ENCODE data around the gene RPL27.
A peak's percentile ranks its signal among the peaks of the same experiment; 100 is the strongest.
"Not testable (repeated sequence)": the region's sequence is repeated elsewhere in the genome, so short reads cannot be mapped to it uniquely, and the experiment has no call there.

The RPL27 gene

DNA sequence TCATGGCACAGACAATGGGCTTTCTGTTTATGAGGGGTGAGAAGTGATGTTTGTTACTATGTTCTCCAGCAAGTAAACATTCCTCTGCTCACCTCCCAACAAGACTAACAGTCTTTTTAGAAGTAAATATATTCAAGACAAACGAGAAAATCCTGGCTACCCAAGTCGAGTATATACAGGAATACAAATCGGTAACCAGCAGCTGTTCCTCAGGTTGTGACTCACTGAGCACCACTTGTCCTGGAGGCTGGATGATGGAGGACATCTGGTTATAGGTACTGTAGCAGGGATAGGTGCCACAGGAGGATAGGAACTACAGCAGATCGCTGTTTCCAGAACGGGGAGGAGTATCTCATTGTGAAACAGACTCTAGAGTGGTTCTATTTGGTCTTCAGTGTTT, 5.3 kb upstream of the RPL27 start:
- no peak for DNase-seq (ENCODE audit: low read depth in 3 of 3)

GRCh38 chr17:42993913-42994312, 4.3 kb upstream of the RPL27 start:
- not testable (repeated sequence) for DNase-seq (ENCODE audit: low read depth in 3 of 3)

DNA sequence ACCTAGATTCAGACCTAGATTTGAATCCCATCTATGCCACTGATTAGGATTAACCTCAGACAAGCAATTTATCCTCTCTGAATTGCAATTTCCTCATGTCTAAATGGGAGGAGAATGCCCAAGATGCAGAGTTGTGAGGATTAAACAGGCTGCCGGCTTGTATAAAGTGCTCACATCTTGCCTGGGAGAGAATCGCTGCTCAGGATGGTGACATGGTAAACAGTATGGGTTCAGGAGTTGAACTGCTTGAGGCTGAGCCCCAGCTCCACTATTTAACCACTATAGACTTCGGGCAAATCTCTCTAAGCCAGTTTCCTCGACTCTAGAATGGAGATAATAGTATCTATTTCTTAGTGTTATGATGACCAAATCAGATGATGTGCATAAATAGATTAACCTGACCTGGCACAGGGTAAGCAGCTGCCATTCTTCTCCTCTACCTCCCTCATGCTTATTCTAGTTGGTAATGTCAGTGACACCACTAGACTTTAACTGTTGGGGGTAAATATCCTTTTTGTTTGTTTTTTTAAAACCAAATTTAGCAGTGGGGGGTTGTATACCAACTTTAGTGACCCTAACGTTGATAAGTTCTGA, 732 bp upstream of the RPL27 start:
- DNase-seq (ENCODE audit: low read depth in 3 of 3): no peak

DNA sequence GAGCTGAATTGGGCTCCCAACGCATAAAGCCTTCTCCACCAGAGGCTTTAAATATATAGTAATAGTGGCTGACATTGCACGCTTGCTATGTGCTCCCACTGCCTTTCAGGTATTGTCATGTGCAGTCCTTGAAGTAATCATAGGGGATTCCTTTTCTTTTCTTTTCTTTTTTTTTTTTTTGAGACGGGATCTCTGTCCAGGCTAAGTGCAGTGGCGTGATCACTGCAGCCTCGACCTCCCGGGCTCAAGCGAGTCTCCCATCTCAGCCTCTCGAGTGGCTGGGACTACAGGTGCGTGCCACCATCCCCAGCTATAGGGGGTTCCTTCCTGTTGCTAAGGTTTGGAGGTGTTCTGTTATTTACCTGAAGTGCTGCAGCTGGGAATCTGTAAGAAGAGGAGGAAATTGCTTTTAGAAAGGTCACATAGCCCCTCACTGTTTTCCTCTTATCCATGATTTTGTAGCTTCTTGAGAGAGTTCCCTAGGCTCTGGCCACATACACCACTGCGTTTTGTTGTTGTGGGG, 845 bp downstream of the RPL27 start:
- no peak for DNase-seq (ENCODE audit: low read depth in 3 of 3)

- not testable (repeated sequence) for DNase-seq (ENCODE audit: low read depth in 3 of 3)
Measured at GRCh38 chr17:43000894-43001293, 2.7 kb downstream of the RPL27 start.

GRCh38 chr17:43003542-43004172, 5.4 kb downstream of the RPL27 start:
- DNase-seq (ENCODE audit: low read depth in 3 of 3): no peak

DNA sequence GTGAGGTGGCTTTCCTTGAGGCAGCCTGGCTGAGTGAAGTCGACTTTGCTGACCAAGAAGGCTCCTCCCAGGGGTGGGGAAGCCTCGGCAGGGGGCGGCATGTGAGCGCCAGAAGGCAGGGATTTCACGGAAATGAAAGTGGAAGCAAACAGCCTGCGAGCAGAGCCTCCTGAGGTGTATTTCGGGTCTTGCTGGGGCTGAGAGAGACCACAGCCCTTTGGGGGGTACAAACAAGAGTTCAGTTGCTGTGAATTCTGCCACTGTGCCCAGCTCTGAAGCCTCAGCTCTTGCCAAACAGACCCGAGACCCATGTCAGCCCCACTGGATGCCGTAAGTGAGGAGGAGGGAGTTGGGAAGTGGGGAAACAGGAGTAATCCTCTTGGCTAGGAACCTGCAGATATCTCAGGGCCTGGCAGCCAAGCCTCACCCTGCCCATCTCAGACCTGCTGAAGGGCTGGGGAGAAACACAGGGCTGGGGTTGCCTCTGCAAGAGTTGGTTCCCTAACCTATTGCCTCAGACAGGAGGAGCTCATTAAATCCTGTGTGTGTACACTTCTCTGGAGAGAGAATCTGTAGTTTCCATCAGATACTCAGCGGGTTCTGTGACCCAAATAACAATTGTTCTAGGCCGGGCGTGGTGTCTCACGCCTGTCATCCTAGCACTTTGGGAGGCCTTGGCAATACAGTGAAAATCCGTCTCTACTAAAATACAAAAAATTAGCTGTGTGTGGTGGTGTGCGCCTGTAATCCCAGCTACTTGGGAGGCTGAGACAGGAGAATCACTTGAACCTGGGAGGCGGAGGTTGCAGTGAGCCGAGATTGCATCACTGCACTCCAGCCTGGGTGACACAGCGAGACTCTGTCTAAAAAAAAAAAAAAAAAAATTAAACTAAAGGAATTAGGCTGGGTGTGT, 8.7 kb downstream of the RPL27 start, which contains the start of gene IFI35:
TSS of gene IFI35 (plus strand) at position 146 of the 913 bp plus-strand sequence. CDS start at position 310, 164 bp downstream.
- peak; percentile 70 to 83 (median 78) for DNase-seq (ENCODE audit: low read depth in 3 of 3)

- DNase-seq (ENCODE audit: low read depth in 3 of 3): no peak
Measured at GRCh38 chr17:43010667-43011308, 12.6 kb downstream of the RPL27 start.

GRCh38 chr17:43011728-43012472, 13.7 kb downstream of the RPL27 start:
- no peak for DNase-seq (ENCODE audit: low read depth in 3 of 3)

GRCh38 chr17:43013296-43013695, 15.1 kb downstream of the RPL27 start:
- no peak for DNase-seq (ENCODE audit: low read depth in 3 of 3)

DNA sequence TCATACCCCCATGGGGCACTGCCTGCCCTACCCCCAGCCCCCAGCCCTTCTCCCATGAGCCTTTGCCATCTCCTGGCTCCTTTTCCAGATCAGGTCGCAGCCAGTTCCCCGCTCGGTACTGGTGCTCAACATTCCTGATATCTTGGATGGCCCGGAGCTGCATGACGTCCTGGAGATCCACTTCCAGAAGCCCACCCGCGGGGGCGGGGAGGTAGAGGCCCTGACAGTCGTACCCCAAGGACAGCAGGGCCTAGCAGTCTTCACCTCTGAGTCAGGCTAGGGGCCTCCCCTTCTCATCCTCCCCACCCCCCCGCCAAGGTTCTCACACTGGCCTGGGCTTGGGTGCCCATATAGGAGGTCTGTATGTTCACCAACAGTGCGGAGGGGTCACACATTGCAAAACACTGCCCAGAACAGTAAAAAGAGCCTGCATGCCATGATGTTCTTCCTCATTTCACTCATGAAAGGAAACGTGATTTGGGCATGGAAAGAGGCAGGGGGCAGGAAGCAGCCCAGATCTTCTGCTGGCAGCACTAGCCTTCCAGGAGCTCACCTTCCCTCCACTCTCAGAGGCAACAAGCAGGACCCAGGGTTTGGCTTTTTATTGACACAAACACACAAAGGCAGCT, 15.9 kb downstream of the RPL27 start:
- DNase-seq (ENCODE audit: low read depth in 3 of 3): no peak

GRCh38 chr17:43014649-43015542, 16.7 kb downstream of the RPL27 start:
- no peak for DNase-seq (ENCODE audit: low read depth in 3 of 3)

DNA sequence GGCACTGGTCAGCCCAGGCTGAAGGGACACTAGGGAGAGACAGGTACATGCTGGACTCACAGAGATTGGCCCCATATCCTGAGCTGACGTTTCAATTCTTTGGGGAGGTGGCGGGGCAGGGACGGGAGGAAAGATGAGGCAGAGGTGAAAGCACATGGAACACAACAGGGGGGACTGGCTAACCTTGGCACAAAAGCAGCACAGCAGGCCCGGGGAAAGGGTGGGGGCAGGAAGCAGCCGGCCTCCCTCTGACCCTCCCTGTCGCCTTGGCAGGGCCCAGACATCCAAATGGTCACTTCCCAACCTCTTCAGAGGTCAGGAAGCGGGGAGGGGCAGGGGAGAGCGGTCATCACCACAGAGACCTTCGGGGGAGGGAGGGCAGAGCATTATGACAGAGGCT, 17.4 kb downstream of the RPL27 start:
- DNase-seq (ENCODE audit: low read depth in 3 of 3): no peak

- no peak for DNase-seq (ENCODE audit: low read depth in 3 of 3)
Measured at GRCh38 chr17:43016216-43016615, 18.0 kb downstream of the RPL27 start.

DNA sequence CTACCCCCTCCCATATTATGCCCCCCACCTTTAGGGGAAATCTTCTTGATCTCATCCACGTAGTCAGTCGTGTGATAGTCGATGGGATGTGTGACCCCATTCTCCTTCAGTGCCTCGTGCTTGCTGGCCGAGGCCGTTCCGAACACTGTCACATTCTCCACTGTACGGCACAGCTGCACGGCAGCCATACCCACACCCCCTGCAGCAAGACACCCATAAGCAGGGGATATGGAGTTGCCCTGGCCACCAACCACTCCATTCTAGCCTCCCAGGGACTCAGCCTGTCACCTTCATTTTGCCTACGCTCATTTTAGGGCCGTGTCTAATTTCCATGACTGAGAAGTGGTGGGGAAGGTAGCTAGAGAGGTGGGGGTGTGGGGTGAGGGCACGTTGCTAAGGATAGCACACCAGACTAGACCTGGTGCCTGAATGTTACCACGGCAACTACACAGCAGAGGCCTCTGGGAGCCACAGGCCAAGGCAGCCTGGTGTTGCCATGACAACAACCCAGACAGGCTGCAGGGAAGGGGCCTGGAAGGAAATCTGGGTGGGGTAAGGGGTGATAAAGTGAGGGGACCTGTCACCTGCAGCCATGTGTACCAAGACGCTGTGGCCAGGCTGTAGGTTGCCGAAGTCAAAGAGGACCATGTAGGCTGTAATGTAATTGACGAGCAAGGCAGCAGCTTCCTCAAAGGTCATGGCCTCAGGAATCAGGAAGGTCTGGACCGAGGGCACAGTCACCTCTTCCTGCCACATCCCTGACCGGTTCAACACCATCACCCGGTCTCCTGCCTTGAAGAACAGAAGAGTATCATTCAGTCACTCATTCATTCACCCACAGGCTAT, 20.0 kb downstream of the RPL27 start:
- no peak for DNase-seq (ENCODE audit: low read depth in 3 of 3)

DNA sequence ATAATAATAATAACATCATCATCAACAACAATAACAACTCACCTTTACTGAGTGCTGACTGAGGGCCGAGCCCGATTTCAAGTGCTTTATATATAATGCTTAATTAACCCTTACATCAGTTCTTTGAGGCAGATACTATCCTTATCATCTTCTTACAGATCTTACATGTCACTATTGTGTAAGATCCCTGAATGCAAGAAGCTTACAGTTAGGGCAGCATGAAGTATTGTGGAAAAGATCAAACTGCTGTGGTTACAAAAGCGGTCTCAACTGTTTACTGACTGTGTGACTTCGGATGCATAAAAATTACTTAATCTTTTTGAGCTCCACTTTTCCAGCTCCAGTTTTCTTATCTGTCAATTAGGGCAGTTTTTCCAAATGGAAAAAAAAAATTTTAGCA, 20.7 kb downstream of the RPL27 start:
- DNase-seq (ENCODE audit: low read depth in 3 of 3): no peak

DNA sequence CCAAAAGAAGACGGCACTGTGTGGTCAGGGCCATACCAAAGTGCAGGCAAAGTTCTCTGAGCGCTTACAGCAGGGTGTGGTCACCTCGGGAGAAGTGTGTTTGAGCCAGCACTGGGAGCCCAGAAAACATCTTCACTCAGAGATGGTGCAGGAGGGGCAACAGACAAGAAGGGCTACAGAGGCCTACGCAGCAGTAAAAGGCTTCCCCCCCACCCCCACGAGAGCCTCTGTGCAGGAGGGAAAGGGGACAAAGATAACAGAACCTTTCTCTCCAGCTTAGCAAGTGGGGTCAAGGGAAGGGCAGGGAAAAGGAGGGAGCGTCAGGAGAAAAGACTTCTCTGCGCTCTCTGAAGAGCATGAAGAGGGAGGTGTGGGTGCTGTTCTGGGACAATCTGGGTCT, 21.2 kb downstream of the RPL27 start:
- no peak for DNase-seq (ENCODE audit: low read depth in 3 of 3)

DNA sequence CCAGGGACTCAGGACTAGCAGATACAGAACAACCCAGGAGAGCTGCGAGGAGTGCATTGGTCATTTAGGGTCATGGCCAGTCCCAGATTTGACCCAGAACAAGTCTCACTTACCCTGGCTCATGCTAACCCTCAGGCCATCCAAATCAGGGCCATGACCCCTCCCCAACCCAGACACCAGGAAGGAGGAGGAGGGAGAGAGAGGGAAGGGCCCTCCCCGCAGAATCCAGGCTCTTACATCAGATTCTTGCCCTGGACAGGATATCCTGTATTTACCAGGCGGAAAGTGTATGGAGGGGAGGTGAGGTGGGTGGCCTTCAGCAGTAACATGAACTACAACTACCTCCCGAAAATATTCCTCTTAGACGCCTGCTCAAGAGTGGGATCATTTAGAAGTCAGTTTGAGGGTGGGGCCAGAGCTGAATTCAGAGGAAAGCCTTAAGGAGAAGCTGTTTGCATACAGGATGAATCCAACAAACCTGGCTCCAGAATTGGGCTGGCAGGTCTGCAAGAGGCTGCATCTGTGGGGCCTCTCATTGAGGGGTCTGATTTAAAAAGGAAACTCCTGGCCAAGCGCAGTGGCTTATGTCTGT, 21.9 kb downstream of the RPL27 start:
- no peak for DNase-seq (ENCODE audit: low read depth in 3 of 3)

Data from stimulated activated CD4-positive, alpha-beta T cell treated with anti-CD3 and anti-CD28 coated beads, TNF-alpha, amount 100 ng/mL, for 4 hours (primary cell).